Thoracic aorta (tissue), 2 donors: ENCODE results near the gene SBNO1. TPM values are rescaled to one million over a fixed set of nuclear protein-coding genes. Genes with fewer than 3 reads are reported as not detected.
A peak's percentile ranks its signal among the peaks of the same experiment; 100 is the strongest.

Experiments
- ATAC-seq: fragments of 150-250 bp; one replicate; pipeline ENCODE4 v1.8.0; 2017; ENCODE audit warnings: low read depth; ENCODE audit not compliant: insufficient number of reproducible peaks, low FRiP score
- DNase-seq: peaks from one replicate; pipeline ENCODE4 v3.0.0-alpha.2; 2020; ENCODE audit warnings: low spot score
- H3K27ac ChIP-seq, 2 donors: fragments of 200-600 bp; sonication (generic); 1 replicate in 1 of 2; 2 replicates in 1 of 2; pipeline ENCODE4 v1.5.1; 2016; ENCODE audit warnings: mild to moderate bottlenecking in 2 of 2, moderate library complexity in 2 of 2
- H3K27me3 ChIP-seq: fragments of 200-600 bp; sonication (generic); replicated peaks from 2 replicates; pipeline ENCODE4 v1.6.0; 2016; ENCODE audit warnings: mild to moderate bottlenecking; ENCODE audit not compliant: insufficient read depth
- H3K36me3 ChIP-seq: fragments of 200-600 bp; sonication (generic); one replicate; pipeline ENCODE4 v1.5.1; 2016
- H3K4me1 ChIP-seq, 2 donors: fragments of 200-600 bp; sonication (generic); 1 replicate in 1 of 2; 2 replicates in 1 of 2; pipeline versions ENCODE4 v1.5.1 to v1.6.0; 2016; ENCODE audit warnings: low read depth in 2 of 2, mild to moderate bottlenecking in 1 of 2; ENCODE audit not compliant: control insufficient read depth in 1 of 2
- H3K4me3 ChIP-seq: fragments of 200-600 bp; sonication (generic); 2 replicates; pipeline ENCODE4 v1.5.1; 2016; ENCODE audit warnings: mild to moderate bottlenecking
- H3K9me3 ChIP-seq: fragments of 200-600 bp; sonication (generic); 2 replicates; pipeline ENCODE4 v1.5.1; 2016
- total RNA-seq, 2 donors: library from RNA; depleted of rRNA; stranded (reverse); fragments of >200 nt; gene quantifications; one replicate each; pipeline versions ENCODE4 v1.1.0 to v1.2.3, GENCODE V29; 2016
- TF ChIP-seq, protein P1 (sequence below): fragments of 200-600 bp; sonication (generic); IDR thresholded peaks from one replicate; pipeline ENCODE4 v1.5.1; 2019; ENCODE audit warnings: antibody characterized with exemption

The SBNO1 gene
- total RNA-seq, 2 donors from 2014 or later: 15.6 to 25.0 TPM

DNA sequence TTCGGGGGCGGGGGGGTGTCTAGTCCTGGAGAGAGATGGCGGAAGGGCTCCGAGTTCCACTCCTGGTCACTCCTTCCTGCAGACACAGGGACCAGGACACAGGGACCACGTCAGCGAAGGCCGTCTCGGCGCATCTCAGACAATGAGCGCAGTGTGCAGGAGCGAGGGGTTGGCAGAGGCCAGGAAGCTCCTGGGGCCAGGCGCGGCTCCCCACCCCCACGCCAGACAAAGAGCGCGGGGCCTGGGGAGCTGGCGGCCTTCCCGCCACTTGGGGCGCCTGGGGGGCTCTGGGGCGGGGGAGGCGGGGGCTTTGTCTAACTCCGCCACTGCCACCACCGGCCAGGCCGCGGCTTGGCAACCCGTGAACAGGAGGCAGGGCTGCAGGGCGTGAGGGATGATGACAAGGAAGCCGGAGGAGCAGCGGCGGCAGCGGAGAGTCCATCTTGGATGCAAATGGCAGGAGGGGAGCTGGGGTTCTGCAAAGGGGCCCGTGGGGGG lies 95.2 kb downstream of the SBNO1 start:
- TF ChIP-seq, protein P1, sequence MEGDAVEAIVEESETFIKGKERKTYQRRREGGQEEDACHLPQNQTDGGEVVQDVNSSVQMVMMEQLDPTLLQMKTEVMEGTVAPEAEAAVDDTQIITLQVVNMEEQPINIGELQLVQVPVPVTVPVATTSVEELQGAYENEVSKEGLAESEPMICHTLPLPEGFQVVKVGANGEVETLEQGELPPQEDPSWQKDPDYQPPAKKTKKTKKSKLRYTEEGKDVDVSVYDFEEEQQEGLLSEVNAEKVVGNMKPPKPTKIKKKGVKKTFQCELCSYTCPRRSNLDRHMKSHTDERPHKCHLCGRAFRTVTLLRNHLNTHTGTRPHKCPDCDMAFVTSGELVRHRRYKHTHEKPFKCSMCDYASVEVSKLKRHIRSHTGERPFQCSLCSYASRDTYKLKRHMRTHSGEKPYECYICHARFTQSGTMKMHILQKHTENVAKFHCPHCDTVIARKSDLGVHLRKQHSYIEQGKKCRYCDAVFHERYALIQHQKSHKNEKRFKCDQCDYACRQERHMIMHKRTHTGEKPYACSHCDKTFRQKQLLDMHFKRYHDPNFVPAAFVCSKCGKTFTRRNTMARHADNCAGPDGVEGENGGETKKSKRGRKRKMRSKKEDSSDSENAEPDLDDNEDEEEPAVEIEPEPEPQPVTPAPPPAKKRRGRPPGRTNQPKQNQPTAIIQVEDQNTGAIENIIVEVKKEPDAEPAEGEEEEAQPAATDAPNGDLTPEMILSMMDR: peak; percentile 21
- DNase-seq: no peak

DNA sequence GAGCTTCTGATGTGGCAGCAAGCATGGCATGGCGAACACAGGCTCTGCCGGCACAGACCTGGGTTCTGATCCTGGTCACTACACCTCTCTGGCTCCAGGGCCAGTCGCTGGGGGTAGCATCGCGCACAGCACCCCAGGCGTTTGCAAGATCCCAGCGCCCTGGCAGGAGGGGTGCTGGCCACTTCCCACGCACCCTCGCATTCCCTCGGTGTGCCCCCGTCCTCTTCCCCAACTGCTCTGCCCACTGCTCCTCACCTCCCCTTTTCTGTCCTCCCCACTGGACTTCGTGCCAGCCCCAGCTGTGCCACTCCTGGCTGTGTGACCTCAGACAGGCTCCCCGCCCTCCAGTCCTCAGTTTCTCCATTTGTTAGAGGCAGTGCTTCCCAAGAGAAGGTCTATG lies 95.8 kb downstream of the SBNO1 start:
- H3K4me3 ChIP-seq: peak overlapping the region; percentile 94
- H3K4me1 ChIP-seq: peaks cover 9 to 37% of the 10 kb centered on the region in 2 donors
- TF ChIP-seq, protein P1: no peak
- H3K27ac ChIP-seq: peak overlapping the region; percentile 55 to 74
- peaks cover 6% of the 10 kb centered on the region for H3K36me3 ChIP-seq
- DNase-seq (no peak), ATAC-seq (no peak)
- H3K27me3 ChIP-seq: no peaks in the 10 kb centered on the region
- no peaks in the 10 kb centered on the region for H3K9me3 ChIP-seq

More for the DNA sequence above, 95.2 kb downstream of the SBNO1 start:
- Histone ChIP-seq H3K27ac (peak overlapping the region; percentile 55 to 74), H3K4me1 (peaks cover 9 to 37% of the 10 kb centered on the region in 2 donors), H3K36me3 (peaks cover 6% of the 10 kb centered on the region), H3K27me3 (no peaks in the 10 kb centered on the region), H3K9me3 (no peaks in the 10 kb centered on the region), H3K4me3 (peak overlapping the region; percentile 94)
- ATAC-seq: no peak

DNA sequence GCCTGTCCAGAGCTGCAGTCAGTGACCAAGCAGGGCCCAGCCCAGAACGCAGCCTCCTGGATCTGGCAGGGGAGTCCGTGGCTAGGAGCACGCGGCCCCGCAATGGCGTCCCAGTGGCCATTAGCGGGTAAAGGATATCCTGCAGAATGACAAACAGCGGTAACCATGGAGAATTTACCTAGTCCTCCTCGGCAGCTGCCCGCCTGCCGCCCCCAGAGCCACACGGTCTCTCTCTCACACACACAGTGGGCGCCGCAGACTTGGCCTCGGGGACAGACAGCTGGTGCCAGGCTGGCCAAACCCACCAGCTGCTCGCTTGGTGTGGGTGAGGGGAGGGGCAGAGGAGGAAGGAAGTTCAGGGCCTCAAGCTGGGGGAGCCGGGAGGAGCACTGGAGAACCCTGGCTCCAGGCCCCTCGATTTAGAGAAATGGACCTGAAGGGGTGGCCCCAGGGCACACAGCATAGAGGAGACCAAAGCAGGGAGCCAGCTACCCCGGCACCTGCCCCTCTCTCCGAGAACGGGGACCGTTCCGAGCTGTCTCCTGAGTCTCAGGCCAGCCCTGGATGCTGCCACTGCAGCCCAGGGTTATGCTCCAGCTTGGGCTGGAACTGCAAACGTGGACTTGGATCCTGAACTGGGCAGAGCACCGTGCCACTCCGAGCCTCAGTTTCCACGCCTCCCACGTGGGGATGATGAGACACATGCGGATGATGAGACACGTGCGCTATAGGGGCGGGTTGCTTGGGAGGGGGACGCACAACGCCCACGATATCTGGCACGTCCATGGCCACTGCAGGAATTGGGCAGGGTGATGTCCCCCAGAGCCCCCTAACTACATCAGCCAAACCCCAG lies 96.4 kb downstream of the SBNO1 start:
- DNase-seq: no peak
- Histone ChIP-seq H3K27ac (peak overlapping the region; percentile 55 to 74), H3K4me3 (peak overlapping the region; percentile 94), H3K9me3 (no peaks in the 10 kb centered on the region), H3K27me3 (no peaks in the 10 kb centered on the region), H3K4me1 (peaks cover 9 to 37% of the 10 kb centered on the region in 2 donors), H3K36me3 (peaks cover 11% of the 10 kb centered on the region)
- ATAC-seq: no peak
- TF ChIP-seq, protein P1: no peak

DNA sequence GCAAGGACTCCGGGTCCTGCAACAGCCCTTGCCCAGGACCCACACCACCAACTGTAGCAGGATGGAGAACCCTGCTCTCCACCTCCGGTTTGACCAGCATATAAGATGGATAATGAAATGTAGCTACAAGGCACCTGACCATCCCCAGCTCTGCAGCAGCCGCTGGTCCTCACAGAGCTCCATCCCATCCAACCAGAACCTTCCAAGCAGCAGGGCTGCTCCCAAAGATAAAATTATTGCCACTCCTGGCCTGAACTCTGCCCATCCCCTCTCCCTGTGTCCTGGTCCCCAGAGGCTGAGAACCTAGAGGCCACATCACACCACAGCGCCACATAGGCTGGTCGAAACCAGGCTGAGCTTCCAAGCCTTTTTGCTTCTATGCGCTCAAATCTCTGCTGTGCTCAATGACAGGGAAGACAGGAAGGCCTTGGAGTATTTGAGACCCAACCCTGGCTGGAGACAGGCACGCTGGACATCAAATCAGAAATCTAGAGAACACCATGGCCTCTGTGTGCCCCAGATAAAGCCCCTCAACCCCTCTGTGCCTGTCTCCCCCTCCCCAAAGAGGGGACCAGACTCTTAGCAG lies 97.2 kb downstream of the SBNO1 start:
- peaks cover 9 to 33% of the 10 kb centered on the region in 2 donors for H3K4me1 ChIP-seq
- no peaks in the 10 kb centered on the region for H3K27me3 ChIP-seq
- ATAC-seq (no peak), DNase-seq (no peak)
- no peaks in the 10 kb centered on the region for H3K9me3 ChIP-seq
- peaks cover 12% of the 10 kb centered on the region for H3K36me3 ChIP-seq
- H3K27ac ChIP-seq: no peak overlapping the region
- no peak overlapping the region for H3K4me3 ChIP-seq
- TF ChIP-seq, protein P1: no peak

DNA sequence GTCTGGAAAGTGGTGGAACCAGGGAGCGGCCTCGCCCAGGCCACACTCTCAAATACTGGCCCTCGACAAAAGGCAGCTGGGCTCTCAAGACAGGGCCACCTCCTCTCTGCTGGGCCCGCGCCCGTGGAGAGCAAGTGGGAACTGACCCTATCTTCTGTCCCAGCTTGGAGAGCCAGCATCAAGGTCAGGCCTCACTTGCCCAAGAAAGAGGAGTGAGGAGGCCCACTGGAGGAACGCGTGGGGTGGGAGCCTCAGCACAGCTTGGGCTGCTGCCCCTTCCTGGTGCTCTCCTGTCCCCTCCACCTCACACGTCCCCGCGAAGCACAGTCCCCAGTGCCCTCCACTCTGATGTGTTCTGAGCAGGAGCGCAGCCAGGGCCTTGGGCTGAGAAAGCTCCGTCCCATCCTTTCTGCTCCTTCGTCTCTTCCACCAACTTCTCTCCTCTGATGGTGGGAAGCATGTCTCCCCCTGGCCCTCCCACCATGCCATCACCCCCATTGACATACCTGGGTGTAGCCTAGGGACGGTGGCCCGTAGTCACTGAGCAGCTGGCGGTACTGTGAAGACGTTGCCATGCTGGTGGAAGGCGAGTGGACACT lies 97.9 kb downstream of the SBNO1 start:
- H3K9me3 ChIP-seq: no peaks in the 10 kb centered on the region
- DNase-seq (no peak), ATAC-seq (no peak)
- TF ChIP-seq, protein P1: no peak
- H3K36me3 ChIP-seq: peaks cover 15% of the 10 kb centered on the region
- no peak overlapping the region for H3K4me3 ChIP-seq
- no peak overlapping the region for H3K27ac ChIP-seq
- no peaks in the 10 kb centered on the region for H3K27me3 ChIP-seq
- H3K4me1 ChIP-seq: peaks cover 9 to 30% of the 10 kb centered on the region in 2 donors
